Measurements from ENCODE around the gene CMIP.

Gene CMIP

DNA sequence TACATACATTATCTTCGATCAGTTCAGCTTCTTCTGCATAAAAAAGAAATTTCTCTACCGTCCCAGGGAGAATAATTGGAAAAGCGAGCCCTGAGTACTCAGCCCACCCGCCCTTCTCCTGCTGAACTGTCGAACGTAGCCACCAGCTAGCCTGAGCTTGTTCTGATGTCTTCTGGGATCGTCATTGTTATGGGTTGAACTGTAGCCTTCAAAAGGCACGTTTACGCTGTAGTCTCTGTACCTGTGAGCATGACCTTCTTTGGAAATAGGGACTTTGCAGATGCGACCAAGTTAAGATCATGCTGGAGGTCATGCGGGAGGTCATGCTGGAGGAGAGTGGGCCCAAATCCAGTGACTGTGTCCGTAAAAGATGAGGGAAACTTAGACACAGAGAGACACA, 86.2 kb downstream of the CMIP start:
- Histone ChIP-seq H3K4me1 (ENCODE audit: insufficient read depth, low read length) (no peaks in the 10 kb centered on the region), H3K36me3 (ENCODE audit: insufficient read depth, low read depth, low read length) (no peaks in the 10 kb centered on the region), H3K4me3 (ENCODE audit: low read length) (no peak overlapping the region), H3K27me3 (ENCODE audit: insufficient read depth, low read length) (no peaks in the 10 kb centered on the region), H3K9ac (ENCODE audit: low read depth, low read length) (no peak overlapping the region), H3K9me3 (ENCODE audit: insufficient read depth, low read depth, low read length) (no peaks in the 10 kb centered on the region; the same call in 1 of the 2 replicates), H3K27ac (ENCODE audit: low read length) (no peak overlapping the region)

DNA sequence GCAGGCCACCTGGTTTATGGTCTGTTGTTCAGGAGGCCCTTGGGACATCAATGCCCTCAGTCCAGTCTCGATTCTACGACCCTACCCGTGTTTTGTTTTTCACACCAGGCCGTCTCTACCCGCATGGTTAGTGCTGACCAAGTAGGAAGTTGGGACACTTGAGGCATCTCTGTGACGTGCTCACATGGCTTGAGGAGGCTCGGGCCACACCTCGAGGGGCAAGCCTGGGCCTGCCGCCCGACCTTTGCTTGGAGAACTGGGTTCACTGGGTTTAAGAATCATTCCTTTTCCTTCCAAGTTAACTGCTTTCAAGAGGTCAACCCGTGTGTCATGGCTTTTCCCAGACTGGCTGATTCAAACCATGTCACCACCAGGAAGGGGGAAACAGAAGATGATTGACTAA, 86.8 kb downstream of the CMIP start:
- H3K27me3 ChIP-seq (ENCODE audit: insufficient read depth, low read length) = no peaks in the 10 kb centered on the region
- no peak overlapping the region for H3K9ac ChIP-seq (ENCODE audit: low read depth, low read length)
- no peaks in the 10 kb centered on the region for H3K36me3 ChIP-seq (ENCODE audit: insufficient read depth, low read depth, low read length)
- H3K27ac ChIP-seq (ENCODE audit: low read length) = no peak overlapping the region
- H3K9me3 ChIP-seq (ENCODE audit: insufficient read depth, low read depth, low read length) = no peaks in the 10 kb centered on the region; the same call in 1 of the 2 replicates
- H3K4me1 ChIP-seq (ENCODE audit: insufficient read depth, low read length) = no peaks in the 10 kb centered on the region
- H3K4me3 ChIP-seq (ENCODE audit: low read length) = no peak overlapping the region

DNA sequence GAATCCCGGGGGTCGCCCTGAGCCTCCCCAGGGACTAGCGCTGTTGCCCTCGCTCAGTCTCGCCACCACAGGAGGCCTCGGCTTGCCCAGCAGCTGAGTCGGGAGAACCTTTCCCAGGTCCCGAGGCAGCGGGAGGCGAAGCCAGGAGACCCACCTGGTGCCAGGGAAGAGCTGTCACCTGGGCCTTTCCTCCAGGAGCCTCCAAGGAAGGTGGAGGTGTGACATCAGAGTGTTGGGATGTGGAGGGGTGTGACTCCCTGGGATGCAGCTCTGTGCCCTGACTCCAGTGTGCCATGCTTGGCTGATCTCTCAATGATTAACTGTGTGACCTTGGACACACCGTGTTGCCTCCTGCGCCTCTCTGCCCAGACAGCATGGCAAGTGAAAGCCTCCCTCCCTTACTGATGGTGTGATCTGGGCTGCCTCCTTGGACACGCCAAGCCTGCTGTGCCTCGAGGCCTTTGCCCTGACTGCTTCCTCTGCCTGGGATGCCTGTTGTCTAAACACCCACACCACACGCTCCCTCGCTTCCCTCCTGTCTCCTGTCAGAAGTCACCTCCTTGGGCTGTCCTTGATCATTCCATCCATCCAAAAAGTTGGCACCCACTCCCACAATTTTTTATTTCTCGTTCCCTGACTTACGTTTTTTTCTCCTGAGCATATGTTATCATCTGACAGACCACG, 88.0 kb downstream of the CMIP start:
- Histone ChIP-seq H3K27ac (ENCODE audit: low read length) (no peak overlapping the region), H3K9ac (ENCODE audit: low read depth, low read length) (no peak overlapping the region), H3K4me3 (ENCODE audit: low read length) (no peak overlapping the region), H3K27me3 (ENCODE audit: insufficient read depth, low read length) (no peaks in the 10 kb centered on the region), H3K36me3 (ENCODE audit: insufficient read depth, low read depth, low read length) (no peaks in the 10 kb centered on the region), H3K9me3 (ENCODE audit: insufficient read depth, low read depth, low read length) (no peaks in the 10 kb centered on the region), H3K4me1 (ENCODE audit: insufficient read depth, low read length) (no peaks in the 10 kb centered on the region)

GRCh38 chr16:81533175-81533507, 88.5 kb downstream of the CMIP start:
- Histone ChIP-seq H3K36me3 (ENCODE audit: insufficient read depth, low read depth, low read length) (no peaks in the 10 kb centered on the region), H3K9me3 (ENCODE audit: insufficient read depth, low read depth, low read length) (no peaks in the 10 kb centered on the region), H3K27me3 (ENCODE audit: insufficient read depth, low read length) (no peaks in the 10 kb centered on the region), H3K4me3 (ENCODE audit: low read length) (no peak overlapping the region), H3K4me1 (ENCODE audit: insufficient read depth, low read length) (no peaks in the 10 kb centered on the region), H3K9ac (ENCODE audit: low read depth, low read length) (no peak overlapping the region), H3K27ac (ENCODE audit: low read length) (no peak overlapping the region)

- no peak overlapping the region for H3K9ac ChIP-seq (ENCODE audit: low read depth, low read length)
Measured at GRCh38 chr16:81535679-81536360, 91.2 kb downstream of the CMIP start.

GRCh38 chr16:81536648-81537047, 92.0 kb downstream of the CMIP start:
- peaks cover 7% of the 10 kb centered on the region; the same call in 1 of the 2 replicates for H3K4me1 ChIP-seq (ENCODE audit: insufficient read depth, low read length)

More at GRCh38 chr16:81535679-81536360, 91.2 kb downstream of the CMIP start:
- no peaks in the 10 kb centered on the region for H3K27me3 ChIP-seq (ENCODE audit: insufficient read depth, low read length)
- H3K4me3 ChIP-seq (ENCODE audit: low read length) = no peak overlapping the region
- H3K9me3 ChIP-seq (ENCODE audit: insufficient read depth, low read depth, low read length) = no peaks in the 10 kb centered on the region
- peaks cover 7% of the 10 kb centered on the region; the same call in 1 of the 2 replicates for H3K4me1 ChIP-seq (ENCODE audit: insufficient read depth, low read length)
- H3K27ac ChIP-seq (ENCODE audit: low read length) = no peak overlapping the region
- no peaks in the 10 kb centered on the region for H3K36me3 ChIP-seq (ENCODE audit: insufficient read depth, low read depth, low read length)

GRCh38 chr16:81537721-81538561, 93.3 kb downstream of the CMIP start:
- H3K4me1 ChIP-seq (ENCODE audit: insufficient read depth, low read length) = peaks cover 7% of the 10 kb centered on the region; the same call in 1 of the 2 replicates
- no peaks in the 10 kb centered on the region for H3K27me3 ChIP-seq (ENCODE audit: insufficient read depth, low read length)
- no peak overlapping the region for H3K4me3 ChIP-seq (ENCODE audit: low read length)
- H3K9ac ChIP-seq (ENCODE audit: low read depth, low read length) = no peak overlapping the region
- H3K27ac ChIP-seq (ENCODE audit: low read length) = no peak overlapping the region
- no peaks in the 10 kb centered on the region for H3K36me3 ChIP-seq (ENCODE audit: insufficient read depth, low read depth, low read length)
- H3K9me3 ChIP-seq (ENCODE audit: insufficient read depth, low read depth, low read length) = no peaks in the 10 kb centered on the region

More at GRCh38 chr16:81536648-81537047, 92.0 kb downstream of the CMIP start:
- Histone ChIP-seq H3K36me3 (ENCODE audit: insufficient read depth, low read depth, low read length) (no peaks in the 10 kb centered on the region), H3K4me3 (ENCODE audit: low read length) (no peak overlapping the region), H3K9ac (ENCODE audit: low read depth, low read length) (no peak overlapping the region), H3K27me3 (ENCODE audit: insufficient read depth, low read length) (no peaks in the 10 kb centered on the region), H3K9me3 (ENCODE audit: insufficient read depth, low read depth, low read length) (no peaks in the 10 kb centered on the region), H3K27ac (ENCODE audit: low read length) (no peak overlapping the region)

DNA sequence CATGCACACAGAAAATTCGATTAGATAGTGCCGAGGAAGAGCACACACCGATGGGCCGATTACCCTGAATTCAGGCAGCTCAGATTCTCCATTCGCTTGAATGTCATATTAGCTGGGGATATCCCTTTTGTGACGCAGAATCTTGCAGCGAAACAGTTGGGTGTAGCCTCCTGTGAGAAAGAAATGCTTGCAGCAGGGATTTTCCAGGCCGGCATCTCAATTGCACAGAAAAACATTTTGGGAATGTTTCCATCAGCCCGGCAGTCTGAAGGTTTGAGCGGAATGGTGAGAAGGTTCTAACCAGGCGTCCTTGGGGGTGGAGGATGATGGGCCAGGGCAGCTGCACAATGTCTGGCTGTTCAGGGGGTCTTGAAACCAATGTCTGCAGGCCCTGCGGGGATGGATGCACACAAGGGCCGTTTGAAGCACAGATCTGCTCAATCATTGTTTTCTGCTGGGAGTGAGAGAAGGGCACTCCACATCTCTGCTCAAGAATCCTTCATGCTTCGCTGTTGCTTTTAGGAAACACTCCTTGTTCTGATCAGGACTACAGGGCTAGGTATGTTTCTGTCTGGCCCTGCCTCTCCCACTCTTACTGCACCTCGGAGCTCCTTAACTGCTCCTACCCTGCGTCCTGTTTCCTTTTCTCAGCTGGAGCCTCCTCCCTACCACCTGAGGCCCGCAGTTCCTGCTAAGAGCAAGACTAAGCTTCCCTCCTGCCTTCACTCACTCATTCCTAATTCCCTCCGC, 94.6 kb downstream of the CMIP start:
- H3K4me1 ChIP-seq (ENCODE audit: insufficient read depth, low read length) = peaks cover 7% of the 10 kb centered on the region; the same call in 1 of the 2 replicates
- no peak overlapping the region for H3K9ac ChIP-seq (ENCODE audit: low read depth, low read length)
- no peaks in the 10 kb centered on the region for H3K9me3 ChIP-seq (ENCODE audit: insufficient read depth, low read depth, low read length)
- H3K27me3 ChIP-seq (ENCODE audit: insufficient read depth, low read length) = no peaks in the 10 kb centered on the region
- H3K36me3 ChIP-seq (ENCODE audit: insufficient read depth, low read depth, low read length) = no peaks in the 10 kb centered on the region
- H3K4me3 ChIP-seq (ENCODE audit: low read length) = no peak overlapping the region
- no peak overlapping the region for H3K27ac ChIP-seq (ENCODE audit: low read length)

GRCh38 chr16:81539759-81540472, 95.3 kb downstream of the CMIP start:
- Histone ChIP-seq H3K4me3 (ENCODE audit: low read length) (no peak overlapping the region), H3K9me3 (ENCODE audit: insufficient read depth, low read depth, low read length) (no peaks in the 10 kb centered on the region), H3K27ac (ENCODE audit: low read length) (no peak overlapping the region), H3K9ac (ENCODE audit: low read depth, low read length) (no peak overlapping the region), H3K4me1 (ENCODE audit: insufficient read depth, low read length) (peaks cover 11% of the 10 kb centered on the region; the same call in 1 of the 2 replicates), H3K36me3 (ENCODE audit: insufficient read depth, low read depth, low read length) (no peaks in the 10 kb centered on the region), H3K27me3 (ENCODE audit: insufficient read depth, low read length) (no peaks in the 10 kb centered on the region)

DNA sequence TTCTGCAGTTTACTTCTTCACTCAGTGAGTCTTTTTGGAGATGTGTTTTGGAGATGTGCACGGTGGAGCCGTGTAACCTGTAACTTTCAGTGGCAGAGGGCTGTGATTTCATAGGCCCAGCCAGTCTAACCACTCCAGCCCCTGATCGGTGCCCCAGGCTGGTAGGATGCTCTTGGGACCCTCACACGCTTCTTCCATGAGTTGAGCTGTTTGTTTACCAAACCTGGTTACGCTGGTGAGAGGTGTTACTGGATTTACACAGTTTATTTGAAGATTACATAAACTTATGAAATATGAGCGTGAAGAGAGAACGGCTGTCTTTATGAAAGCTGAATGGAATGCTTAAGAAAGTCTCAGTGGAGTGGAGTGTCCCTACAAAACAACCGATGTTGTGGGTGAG, 96.7 kb downstream of the CMIP start:
- H3K9me3 ChIP-seq (ENCODE audit: insufficient read depth, low read depth, low read length) = no peaks in the 10 kb centered on the region
- peaks cover 17% of the 10 kb centered on the region; the same call in 1 of the 2 replicates for H3K4me1 ChIP-seq (ENCODE audit: insufficient read depth, low read length)
- H3K27ac ChIP-seq (ENCODE audit: low read length) = no peak overlapping the region
- no peak overlapping the region for H3K9ac ChIP-seq (ENCODE audit: low read depth, low read length)
- no peaks in the 10 kb centered on the region for H3K27me3 ChIP-seq (ENCODE audit: insufficient read depth, low read length)
- H3K4me3 ChIP-seq (ENCODE audit: low read length) = no peak overlapping the region
- no peaks in the 10 kb centered on the region for H3K36me3 ChIP-seq (ENCODE audit: insufficient read depth, low read depth, low read length)
